SJCRH30 (cell line): ENCODE measurements around the gene STRA6. TPM values are rescaled to one million over a fixed set of nuclear protein-coding genes. Genes with fewer than 3 reads are reported as not detected.

Experiments
- DNase-seq, 2 experiments: peaks; one replicate each; pipeline ENCODE4 v3.0.0-alpha.2; 2015 to 2020
- H3K27ac ChIP-seq: fragments of 250-450 bp; sonication (Bioruptor Pico); 2 replicates; pipeline ENCODE4 v1.5.1; 2020; ENCODE audit warnings: mild to moderate bottlenecking, moderate library complexity
- H3K27me3 ChIP-seq: fragments of 250-450 bp; sonication (Bioruptor Pico); 2 replicates; pipeline ENCODE4 v1.5.1; 2020; ENCODE audit warnings: mild to moderate bottlenecking, moderate library complexity
- H3K36me3 ChIP-seq: fragments of 250-450 bp; sonication (Bioruptor Pico); 2 replicates; pipeline ENCODE4 v1.5.1; 2020; ENCODE audit warnings: mild to moderate bottlenecking, moderate library complexity
- H3K4me1 ChIP-seq: fragments of 250-450 bp; sonication (Bioruptor Pico); 2 replicates; pipeline ENCODE4 v1.5.1; 2020; ENCODE audit warnings: mild to moderate bottlenecking, moderate library complexity
- H3K4me3 ChIP-seq: fragments of 250-450 bp; sonication (Bioruptor Pico); 2 replicates; pipeline ENCODE4 v1.5.1; 2020; ENCODE audit warnings: mild to moderate bottlenecking, moderate library complexity
- H3K9me3 ChIP-seq: fragments of 250-450 bp; sonication (Bioruptor Pico); replicated peaks from 2 replicates; pipeline ENCODE4 v1.5.1; 2020; ENCODE audit warnings: mild to moderate bottlenecking, moderate library complexity
- total RNA-seq: library from RNA; depleted of rRNA; stranded (reverse); fragments of >200 nt; shearing (Covaris generic); gene quantifications from 2 replicates; pipeline ENCODE4 v1.2.3, GENCODE V29; 2014

STRA6 gene
- total RNA-seq, 1 experiment from 2014 or later, result 94.4 TPM

DNA sequence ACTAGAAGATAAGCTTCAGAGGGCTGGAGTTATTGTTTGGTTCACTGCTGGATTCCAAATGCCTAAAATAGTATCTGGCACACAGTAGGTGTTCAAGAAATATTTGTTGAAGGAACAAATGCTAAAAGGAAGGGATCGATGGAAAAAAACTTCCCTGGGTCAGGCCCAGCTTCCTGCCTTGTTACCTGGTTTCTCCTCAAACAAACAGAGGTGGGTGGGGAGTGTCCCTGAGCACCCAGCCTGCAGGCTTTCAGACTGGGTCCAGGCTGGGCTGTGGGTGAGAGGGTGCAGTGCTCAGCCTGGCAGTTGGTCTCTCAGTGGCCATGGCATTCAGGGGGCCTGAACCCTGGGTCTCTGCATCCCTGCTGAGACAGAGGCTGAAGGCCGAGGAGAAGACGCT, 14.4 kb upstream of the STRA6 start:
- H3K27me3 ChIP-seq, result no peaks in the 10 kb centered on the region
- H3K4me1 ChIP-seq, result peaks cover 41% of the 10 kb centered on the region
- H3K9me3 ChIP-seq, result no peaks in the 10 kb centered on the region
- H3K27ac ChIP-seq, result no peak overlapping the region
- no peak overlapping the region for H3K4me3 ChIP-seq
- DNase-seq, result no peak
- no peaks in the 10 kb centered on the region for H3K36me3 ChIP-seq

DNA sequence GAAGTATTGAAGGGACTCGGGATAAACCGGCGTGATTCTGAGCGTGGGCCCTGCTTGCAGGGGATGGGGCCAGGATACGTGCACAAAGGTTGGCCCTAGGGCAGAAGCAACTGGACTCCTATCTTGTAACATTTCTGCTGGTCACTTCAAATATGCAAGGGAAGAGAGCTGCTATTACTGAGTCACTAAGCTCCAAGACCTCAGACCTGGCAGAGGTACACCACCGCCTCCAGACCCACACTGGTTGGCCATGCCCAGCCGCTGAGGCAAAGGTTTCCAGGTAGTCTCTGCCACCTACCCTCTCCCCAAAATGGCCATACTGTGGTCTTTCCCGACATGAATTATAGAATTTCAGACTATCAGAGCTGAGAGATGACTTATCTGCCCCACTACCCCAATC, 13.4 kb upstream of the STRA6 start:
- Histone ChIP-seq H3K27me3 (no peaks in the 10 kb centered on the region), H3K4me1 (peaks cover 36% of the 10 kb centered on the region), H3K27ac (no peak overlapping the region), H3K36me3 (no peaks in the 10 kb centered on the region), H3K4me3 (no peak overlapping the region), H3K9me3 (no peaks in the 10 kb centered on the region)
- no peak for DNase-seq

DNA sequence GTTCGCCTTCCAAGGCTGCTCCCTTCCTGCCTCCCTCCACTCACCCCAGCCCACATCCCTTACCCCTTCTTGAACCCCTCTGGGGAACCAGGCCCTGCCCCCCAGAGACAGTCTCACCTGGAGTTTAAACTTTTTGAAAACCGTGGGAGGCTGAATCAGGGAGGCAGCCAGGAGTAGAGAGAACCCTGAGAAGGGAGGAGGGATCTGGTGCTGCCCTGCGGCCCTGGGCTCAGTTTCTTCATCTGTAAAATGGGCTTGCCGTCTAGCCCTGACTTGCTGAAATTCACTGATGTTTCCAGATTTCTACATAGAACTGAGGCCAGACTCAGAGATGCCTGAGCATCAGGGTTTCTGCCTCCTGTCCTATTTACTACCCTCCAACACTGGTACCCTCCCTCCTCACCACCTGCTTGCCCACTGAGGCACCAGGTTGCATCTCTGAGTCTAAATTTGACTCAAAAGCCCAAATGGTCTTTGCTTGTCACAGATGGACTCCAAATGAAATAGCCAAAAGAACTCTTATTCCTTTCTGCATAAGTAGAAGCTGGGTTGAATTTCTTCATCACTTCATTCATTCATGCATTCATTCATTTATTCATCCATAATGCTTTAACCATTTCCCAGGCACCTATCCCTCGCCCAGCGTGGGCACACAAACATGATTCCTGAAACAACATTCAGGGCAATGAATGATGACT, 11.9 kb upstream of the STRA6 start:
- DNase-seq, result no peak
- Histone ChIP-seq H3K27ac (peak overlapping the region; percentile 23; the same call in 1 of the 2 replicates), H3K27me3 (no peaks in the 10 kb centered on the region), H3K9me3 (no peaks in the 10 kb centered on the region), H3K4me1 (peaks cover 41% of the 10 kb centered on the region), H3K36me3 (no peaks in the 10 kb centered on the region), H3K4me3 (no peak overlapping the region)

DNA sequence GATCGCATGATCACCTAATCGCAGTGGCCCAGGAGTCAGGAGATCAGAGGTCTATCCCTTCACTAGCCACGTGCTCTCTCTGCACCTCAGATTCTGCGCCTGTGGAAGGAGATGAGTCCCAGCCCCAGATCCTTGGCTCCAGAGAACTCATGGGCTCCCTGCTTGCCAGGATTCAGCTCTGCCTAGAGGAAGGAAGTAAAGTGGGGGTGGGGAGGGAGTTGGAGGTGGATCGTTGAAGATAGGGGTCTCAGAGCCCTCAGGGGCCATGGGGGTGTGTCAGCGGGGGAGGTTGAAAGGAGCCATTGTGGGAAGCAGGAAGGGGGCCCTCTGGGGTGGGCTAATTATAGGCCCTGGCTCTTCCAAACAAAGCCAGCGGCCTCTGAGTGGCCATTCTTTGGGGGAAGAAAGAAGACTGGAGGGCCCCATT, 11.3 kb upstream of the STRA6 start:
- no peaks in the 10 kb centered on the region for H3K27me3 ChIP-seq
- H3K4me3 ChIP-seq, result no peak overlapping the region
- no peaks in the 10 kb centered on the region for H3K9me3 ChIP-seq
- H3K36me3 ChIP-seq, result no peaks in the 10 kb centered on the region
- peak overlapping the region; percentile 23; the same call in 1 of the 2 replicates for H3K27ac ChIP-seq
- H3K4me1 ChIP-seq, result peaks cover 43% of the 10 kb centered on the region
- peak; percentile 68 to 82 for DNase-seq

DNA sequence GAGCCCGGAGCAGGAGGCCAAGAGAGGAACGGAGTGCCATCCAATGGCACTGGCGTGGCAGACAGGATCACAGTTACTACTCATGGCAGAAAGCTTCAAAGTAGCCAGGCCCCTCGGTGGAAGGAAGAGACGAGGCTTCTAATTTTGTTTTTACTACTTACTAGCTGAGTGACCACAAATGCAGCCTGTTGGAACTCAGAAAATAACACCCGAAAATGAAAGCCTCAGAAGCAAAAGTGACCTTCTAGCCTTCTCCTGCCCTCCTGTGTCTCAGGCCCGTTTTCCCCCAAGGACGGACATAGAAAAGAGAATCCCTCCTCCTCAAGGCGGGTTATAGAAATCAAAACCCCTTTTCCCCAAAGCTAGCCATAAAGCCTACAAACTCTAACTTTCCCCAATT, 9.9 kb upstream of the STRA6 start:
- H3K4me3 ChIP-seq, result no peak overlapping the region
- no peaks in the 10 kb centered on the region for H3K27me3 ChIP-seq
- H3K27ac ChIP-seq, result no peak overlapping the region
- no peak for DNase-seq
- no peaks in the 10 kb centered on the region for H3K36me3 ChIP-seq
- no peaks in the 10 kb centered on the region for H3K9me3 ChIP-seq
- H3K4me1 ChIP-seq, result peaks cover 47% of the 10 kb centered on the region

DNA sequence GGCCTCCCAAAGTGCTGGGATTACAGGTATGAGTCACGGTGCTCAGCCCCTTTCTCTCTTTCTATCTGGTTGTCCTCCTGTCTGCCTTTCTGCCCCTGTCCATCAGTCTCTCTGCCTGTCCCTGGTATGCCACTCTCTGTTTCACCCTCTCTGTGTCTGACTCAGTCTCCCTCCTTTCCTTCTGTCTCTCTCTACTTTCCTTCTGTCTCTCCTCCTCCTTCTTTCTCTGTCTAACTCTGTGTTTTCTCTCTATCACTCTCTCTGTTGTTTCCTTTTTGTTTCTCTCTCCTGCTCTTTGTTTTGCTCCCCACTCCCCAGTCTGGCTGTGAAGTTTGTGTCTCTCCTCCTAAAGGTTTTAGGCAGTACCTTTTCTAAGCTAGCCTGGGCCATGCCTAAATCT, 9.1 kb upstream of the STRA6 start:
- no peak for DNase-seq
- H3K4me3 ChIP-seq, result no peak overlapping the region
- H3K9me3 ChIP-seq, result no peaks in the 10 kb centered on the region
- H3K27ac ChIP-seq, result no peak overlapping the region
- H3K4me1 ChIP-seq, result peaks cover 55% of the 10 kb centered on the region
- H3K27me3 ChIP-seq, result no peaks in the 10 kb centered on the region
- H3K36me3 ChIP-seq, result no peaks in the 10 kb centered on the region

DNA sequence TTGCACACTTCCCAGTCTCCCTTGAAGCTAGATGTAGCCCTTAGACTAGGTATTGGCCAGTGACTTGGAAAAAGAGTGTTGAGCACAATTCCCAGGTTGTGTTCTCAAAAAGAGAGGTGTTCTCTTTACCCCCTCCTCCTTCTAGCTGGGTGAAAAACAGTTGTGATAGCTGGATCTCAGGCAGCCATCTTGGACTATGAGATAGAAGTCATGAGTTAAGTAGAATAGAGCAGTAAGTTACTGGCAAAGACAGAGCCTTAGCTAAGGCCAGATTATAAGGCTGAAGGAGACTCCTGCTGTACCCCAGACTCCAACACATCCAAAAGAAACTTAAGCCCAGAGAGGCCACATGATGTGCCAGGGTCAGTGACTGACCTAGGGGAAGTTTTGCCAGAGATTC, 8.1 kb upstream of the STRA6 start:
- no peak for DNase-seq
- H3K27ac ChIP-seq, result peak overlapping the region; percentile 80; the same call in 1 of the 2 replicates
- no peaks in the 10 kb centered on the region for H3K36me3 ChIP-seq
- H3K4me1 ChIP-seq, result peaks cover 60% of the 10 kb centered on the region
- no peak overlapping the region for H3K4me3 ChIP-seq
- no peaks in the 10 kb centered on the region for H3K27me3 ChIP-seq
- H3K9me3 ChIP-seq, result no peaks in the 10 kb centered on the region

DNA sequence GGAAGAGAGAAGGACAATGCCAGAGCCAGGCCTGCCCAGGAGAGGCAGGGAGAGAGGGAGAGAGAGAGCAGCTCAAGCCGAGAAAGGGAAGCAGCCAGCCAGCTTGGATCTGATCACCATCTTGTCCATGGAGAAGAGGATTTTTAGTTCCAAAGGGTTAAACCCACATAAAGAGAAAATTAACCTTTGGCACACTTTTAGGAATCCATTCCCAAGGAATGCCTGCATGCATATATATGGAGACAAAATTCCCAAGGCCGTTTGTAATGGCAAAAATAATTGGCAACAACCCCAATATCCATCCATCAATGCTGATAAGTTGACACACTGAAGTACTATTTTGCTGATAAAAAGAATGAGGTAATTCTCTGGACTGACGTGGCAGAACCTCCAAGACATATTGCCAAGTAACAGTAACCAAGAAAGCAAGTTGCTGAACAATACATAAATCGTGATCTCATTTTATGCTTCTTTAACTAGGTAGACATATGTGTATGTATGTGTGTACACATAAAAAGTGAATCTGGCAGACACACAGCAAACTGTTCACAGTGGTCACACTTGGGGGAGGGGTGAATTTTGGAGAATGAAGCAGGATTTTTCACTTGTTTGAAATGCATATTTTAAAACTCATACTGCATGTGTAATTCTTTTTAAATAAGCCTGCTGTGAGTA, 7.5 kb upstream of the STRA6 start:
- Histone ChIP-seq H3K36me3 (no peaks in the 10 kb centered on the region), H3K4me3 (peak overlapping the region; percentile 58), H3K9me3 (no peaks in the 10 kb centered on the region), H3K27ac (peak overlapping the region; percentile 80), H3K4me1 (peaks cover 57% of the 10 kb centered on the region), H3K27me3 (no peaks in the 10 kb centered on the region)
- DNase-seq, result peak in 1 of 2 experiments; percentile 56

DNA sequence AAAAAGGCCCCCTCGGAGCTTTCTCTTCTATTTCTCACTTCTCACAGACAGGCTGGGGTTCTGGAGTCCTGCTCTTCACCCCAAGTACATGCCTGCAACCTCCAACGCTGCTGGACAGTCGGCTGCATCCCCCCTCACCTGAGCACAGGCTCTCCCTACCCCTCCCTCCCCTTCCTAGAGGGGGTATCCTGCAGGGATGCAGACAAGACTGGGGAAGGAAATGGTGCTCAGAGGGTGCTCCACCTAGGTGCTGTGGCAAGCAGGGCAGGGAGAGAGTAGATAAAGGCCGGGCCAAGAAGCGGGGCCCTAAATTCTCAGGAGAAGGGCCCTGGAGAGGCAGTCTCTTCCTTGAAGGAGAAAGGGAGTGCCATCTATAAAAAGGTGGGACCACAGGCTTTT, 7.0 kb upstream of the STRA6 start:
- Histone ChIP-seq H3K9me3 (no peaks in the 10 kb centered on the region), H3K4me1 (peaks cover 52% of the 10 kb centered on the region), H3K27ac (peak overlapping the region; percentile 80), H3K27me3 (no peaks in the 10 kb centered on the region), H3K4me3 (peak overlapping the region; percentile 58), H3K36me3 (no peaks in the 10 kb centered on the region)
- no peak for DNase-seq

DNA sequence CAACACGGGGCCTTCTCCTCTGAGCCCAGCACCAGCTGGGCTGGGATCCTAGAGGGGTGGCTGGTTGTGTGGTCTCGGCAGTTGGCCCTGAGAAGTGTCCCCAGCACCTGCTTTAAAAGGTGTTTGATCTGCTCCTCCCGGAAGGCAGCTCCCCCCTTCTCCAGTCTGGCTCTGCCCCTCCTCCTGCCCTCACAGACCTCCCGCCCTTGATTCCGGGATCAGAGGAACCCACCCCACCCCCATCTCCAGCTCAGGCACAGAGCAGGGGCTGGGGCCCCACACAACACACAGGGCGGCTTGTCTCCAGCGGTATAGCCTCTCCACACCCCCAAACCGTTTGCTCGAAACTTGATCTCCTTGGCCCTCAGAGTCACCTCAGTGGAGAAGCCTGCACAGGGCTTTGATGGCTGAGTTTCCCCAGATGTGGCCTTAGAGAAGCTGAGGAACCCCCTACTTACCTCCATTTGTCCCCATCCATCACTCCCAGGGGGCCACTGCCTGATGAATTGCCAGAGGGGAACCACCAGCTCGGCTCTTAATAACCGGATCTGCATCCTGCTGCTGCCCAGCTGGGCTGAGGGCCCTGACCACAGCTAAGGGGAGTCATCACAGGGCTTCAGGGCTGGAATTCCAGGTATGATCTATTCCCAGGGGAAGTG, 6.4 kb upstream of the STRA6 start:
- peak overlapping the region; percentile 80 for H3K27ac ChIP-seq
- H3K4me1 ChIP-seq, result peaks cover 52% of the 10 kb centered on the region
- no peaks in the 10 kb centered on the region for H3K9me3 ChIP-seq
- peak overlapping the region; percentile 58 for H3K4me3 ChIP-seq
- no peaks in the 10 kb centered on the region for H3K36me3 ChIP-seq
- DNase-seq, result peak; percentile 99 to 100
- no peaks in the 10 kb centered on the region for H3K27me3 ChIP-seq

DNA sequence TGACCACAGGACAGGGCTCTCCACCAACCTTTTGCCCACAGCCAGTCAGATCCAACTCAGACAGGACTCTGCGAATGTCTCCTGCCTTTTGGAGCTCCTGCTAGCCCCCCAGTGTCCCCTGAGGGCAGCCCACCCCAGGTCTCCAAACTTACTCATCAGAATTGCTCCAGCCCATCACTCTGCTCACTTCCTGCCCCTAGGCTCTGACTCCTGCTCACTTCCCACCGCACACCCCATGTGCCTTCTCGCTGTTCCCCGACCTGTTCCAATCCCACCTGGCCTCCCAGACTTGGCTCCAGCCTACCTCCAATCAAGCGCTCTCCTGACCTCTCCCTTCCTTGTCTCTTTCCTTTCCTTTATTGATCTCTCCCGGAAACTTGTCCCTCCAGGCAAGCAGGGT, 5.9 kb upstream of the STRA6 start:
- Histone ChIP-seq H3K27me3 (no peaks in the 10 kb centered on the region), H3K4me3 (peak overlapping the region; percentile 58), H3K36me3 (no peaks in the 10 kb centered on the region), H3K4me1 (peaks cover 51% of the 10 kb centered on the region), H3K9me3 (no peaks in the 10 kb centered on the region), H3K27ac (peak overlapping the region; percentile 80)
- peak; percentile 62 to 74 for DNase-seq

DNA sequence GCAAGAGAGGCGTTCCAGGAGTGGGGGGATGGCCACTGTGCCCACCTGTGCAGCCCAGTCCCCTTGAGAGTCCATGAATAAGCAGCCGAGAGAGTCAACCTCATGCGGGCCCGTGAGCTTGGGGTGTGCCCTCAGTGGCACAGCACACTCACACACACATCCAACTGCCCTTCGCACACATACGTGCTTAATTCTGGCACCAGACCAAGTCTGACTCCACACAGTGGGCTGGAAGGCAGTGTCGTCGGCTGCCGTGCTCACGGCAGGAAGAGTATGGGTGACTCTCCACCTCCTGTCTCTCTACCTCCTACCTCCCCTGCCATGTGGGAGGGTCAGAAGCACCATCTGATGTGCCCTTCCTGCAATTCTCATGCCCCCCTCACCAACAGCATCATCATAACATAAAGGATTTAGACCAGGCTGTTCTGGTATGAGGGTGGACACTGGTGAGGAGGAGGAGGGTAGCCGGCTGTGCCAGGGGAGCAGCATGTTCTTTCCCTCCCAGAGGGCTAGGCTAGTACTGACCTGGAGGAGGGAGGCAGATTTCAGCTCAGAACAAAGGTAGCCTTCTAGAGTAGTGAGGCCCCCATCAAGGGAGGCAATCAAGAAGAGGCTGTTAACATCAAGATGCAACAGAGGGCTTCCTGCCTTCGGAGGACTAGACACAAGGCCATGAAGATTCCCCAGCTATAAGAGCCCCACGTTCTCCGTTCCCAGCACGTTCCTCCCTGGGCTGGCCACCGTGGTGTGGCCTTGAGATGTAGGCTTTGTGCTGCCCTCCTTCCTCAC, 5.3 kb upstream of the STRA6 start:
- DNase-seq, result peak in 1 of 2 experiments; percentile 44
- peak overlapping the region; percentile 80 for H3K27ac ChIP-seq
- peaks cover 56% of the 10 kb centered on the region for H3K4me1 ChIP-seq
- H3K4me3 ChIP-seq, result peak overlapping the region; percentile 58
- no peaks in the 10 kb centered on the region for H3K27me3 ChIP-seq
- no peaks in the 10 kb centered on the region for H3K9me3 ChIP-seq
- no peaks in the 10 kb centered on the region for H3K36me3 ChIP-seq

DNA sequence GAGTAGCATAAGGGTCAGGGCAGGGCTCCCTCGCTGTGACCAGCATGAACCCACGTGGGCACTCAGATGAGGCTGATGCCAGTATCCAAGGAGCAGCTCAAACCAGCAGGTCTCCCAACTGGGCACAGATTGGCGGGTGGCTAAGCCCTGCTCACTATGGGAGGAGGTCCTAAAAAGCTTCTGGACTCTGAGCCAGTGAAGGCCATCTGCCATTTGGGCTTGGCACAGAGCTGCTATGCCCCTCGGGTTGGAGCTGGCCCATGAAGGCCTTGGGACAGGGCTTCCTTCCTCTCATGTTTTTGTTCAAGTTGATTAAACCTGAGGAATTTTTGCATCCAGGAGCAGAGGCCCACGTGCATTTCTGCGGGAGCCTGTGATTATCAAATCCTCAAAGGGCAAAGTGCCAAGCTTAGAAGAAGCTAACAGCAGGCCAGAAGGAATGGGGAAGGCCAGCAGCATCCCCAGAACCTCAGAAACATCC, 4.3 kb upstream of the STRA6 start:
- Histone ChIP-seq H3K4me1 (peaks cover 60% of the 10 kb centered on the region), H3K36me3 (no peaks in the 10 kb centered on the region), H3K27me3 (no peaks in the 10 kb centered on the region), H3K4me3 (peak overlapping the region; percentile 58), H3K9me3 (no peaks in the 10 kb centered on the region), H3K27ac (peak overlapping the region; percentile 80; the same call in 1 of the 2 replicates)
- peak in 1 of 2 experiments; percentile 51 for DNase-seq

DNA sequence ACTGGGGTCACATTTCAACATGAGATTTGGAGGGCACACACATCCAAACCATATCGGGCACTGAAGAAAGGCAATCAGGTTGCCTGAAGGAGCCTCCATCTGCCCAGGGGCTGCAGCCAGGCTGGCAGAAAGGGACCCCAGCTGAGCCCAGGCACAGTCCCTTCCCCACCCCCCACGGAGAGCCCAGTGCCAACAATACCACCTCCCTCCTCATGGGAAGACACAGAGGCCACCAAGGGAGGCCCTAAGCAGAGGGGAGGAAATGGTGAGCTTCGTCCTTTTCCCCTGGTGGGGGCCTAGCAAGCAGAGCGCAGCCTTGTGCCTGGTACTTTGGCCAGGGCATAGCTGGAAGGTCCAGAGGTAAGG, 3.0 kb upstream of the STRA6 start:
- Histone ChIP-seq H3K9me3 (no peaks in the 10 kb centered on the region), H3K4me1 (peaks cover 69% of the 10 kb centered on the region), H3K27me3 (no peaks in the 10 kb centered on the region), H3K4me3 (no peak overlapping the region), H3K27ac (no peak overlapping the region), H3K36me3 (no peaks in the 10 kb centered on the region)
- no peak for DNase-seq
